ENCODE results near the gene CMSS1.
"Not testable (repeated sequence)": the region's sequence is repeated elsewhere in the genome, so short reads cannot be mapped to it uniquely, and the experiment has no call there.

Gene CMSS1

GRCh38 chr3:100084100-100084806, 266.6 kb downstream of the CMSS1 start:
- DNase-seq (ENCODE audit: low read depth), result no peak

GRCh38 chr3:100086401-100086800, 268.7 kb downstream of the CMSS1 start:
- DNase-seq (ENCODE audit: low read depth), result no peak

GRCh38 chr3:100087198-100087597, 269.5 kb downstream of the CMSS1 start:
- DNase-seq (ENCODE audit: low read depth), result no peak

- DNase-seq (ENCODE audit: low read depth), result no peak
Measured at GRCh38 chr3:100088735-100089368, 271.2 kb downstream of the CMSS1 start.

- DNase-seq (ENCODE audit: low read depth), result no peak
Measured at GRCh38 chr3:100089812-100090668, 272.4 kb downstream of the CMSS1 start.

GRCh38 chr3:100090669-100091005, 273.0 kb downstream of the CMSS1 start:
- no peak for DNase-seq (ENCODE audit: low read depth)

- no peak for DNase-seq (ENCODE audit: low read depth)
Measured at GRCh38 chr3:100093831-100094230, 276.2 kb downstream of the CMSS1 start.

GRCh38 chr3:100096286-100096685, 278.6 kb downstream of the CMSS1 start:
- not testable (repeated sequence) for DNase-seq (ENCODE audit: low read depth)

- no peak for DNase-seq (ENCODE audit: low read depth)
Measured at GRCh38 chr3:100096866-100097265, 279.2 kb downstream of the CMSS1 start.

- DNase-seq (ENCODE audit: low read depth), result no peak
Measured at GRCh38 chr3:100097919-100098783, 280.5 kb downstream of the CMSS1 start.

GRCh38 chr3:100098784-100099070, 281.1 kb downstream of the CMSS1 start:
- DNase-seq (ENCODE audit: low read depth), result no peak

GRCh38 chr3:100099621-100100020, 282.0 kb downstream of the CMSS1 start:
- DNase-seq (ENCODE audit: low read depth), result no peak

- no peak for DNase-seq (ENCODE audit: low read depth)
Measured at GRCh38 chr3:100100425-100100824, 282.8 kb downstream of the CMSS1 start.

GRCh38 chr3:100102757-100103156, 285.1 kb downstream of the CMSS1 start:
- DNase-seq (ENCODE audit: low read depth), result no peak

- no peak for DNase-seq (ENCODE audit: low read depth)
Measured at GRCh38 chr3:100103558-100104441, 286.1 kb downstream of the CMSS1 start.

- DNase-seq (ENCODE audit: low read depth), result no peak
Measured at GRCh38 chr3:100104442-100104798, 286.8 kb downstream of the CMSS1 start.

- DNase-seq (ENCODE audit: low read depth), result no peak
Measured at GRCh38 chr3:100104817-100105413, 287.3 kb downstream of the CMSS1 start.

GRCh38 chr3:100105501-100105900, 287.8 kb downstream of the CMSS1 start:
- DNase-seq (ENCODE audit: low read depth), result no peak

GRCh38 chr3:100106094-100106493, 288.4 kb downstream of the CMSS1 start:
- DNase-seq (ENCODE audit: low read depth), result no peak

GRCh38 chr3:100106531-100107141, 289.0 kb downstream of the CMSS1 start:
- DNase-seq (ENCODE audit: low read depth), result no peak
